ENCODE results near the gene SFTPD. TPM values are rescaled to one million over a fixed set of nuclear protein-coding genes. Genes with fewer than 3 reads are reported as not detected.

Gene SFTPD
- total RNA-seq, 4 donors from 2014 or later, result 1.7 to 2.7 (median 2.2) TPM; not detected in 1

- H3K36me3 ChIP-seq, result no peaks in the 10 kb centered on the region
- peaks cover 25% of the 10 kb centered on the region for H3K27me3 ChIP-seq
- no peaks in the 10 kb centered on the region for H3K9me3 ChIP-seq
- peak overlapping the region; percentile 46 to 57 for H3K4me3 ChIP-seq
- H3K4me1 ChIP-seq, result peaks cover 0 to 24% (median 0%) of the 10 kb centered on the region in 3 donors
- TF ChIP-seq CTCF (IDR thresholded peaks at IDR 0.05) (no peak), POLR2AphosphoS5 (IDR thresholded peaks at IDR 0.05) (peak; percentile 19), EP300 (IDR thresholded peaks at IDR 0.05) (no peak), POLR2A (IDR thresholded peaks at IDR 0.05) (peak; percentile 9 to 29)
- peak overlapping the region in 3 of 4 donors; percentile 81 to 82 (median 81) for H3K27ac ChIP-seq
- 1 to 3% methylated on average over 8 to 14 of the region's 89 CpGs for WGBS, 2 donors (ENCODE audit: low coverage in 1 of 2)
- peak; percentile 85 for ATAC-seq
These were observed 32.8 kb upstream of the SFTPD start for GRCh38 chr10:79981450-79982361.

- H3K27ac ChIP-seq, result peak overlapping the region in 1 of 4 donors; percentile 82
- H3K9me3 ChIP-seq, result peaks cover 0 to 4% (median 0%) of the 10 kb centered on the region in 3 donors
- peaks cover 17% of the 10 kb centered on the region for H3K27me3 ChIP-seq
- H3K36me3 ChIP-seq, result no peaks in the 10 kb centered on the region
- 82 to 100% methylated on average over 2 to 3 of the region's 3 CpGs for WGBS, 2 donors (ENCODE audit: low coverage in 1 of 2)
- no peak for ATAC-seq
- no peak overlapping the region for H3K4me3 ChIP-seq
- TF ChIP-seq POLR2A (IDR thresholded peaks at IDR 0.05) (no peak), CTCF (IDR thresholded peaks at IDR 0.05) (no peak), POLR2AphosphoS5 (IDR thresholded peaks at IDR 0.05) (no peak), EP300 (IDR thresholded peaks at IDR 0.05) (no peak)
- H3K4me1 ChIP-seq, result peaks cover 0 to 24% (median 0%) of the 10 kb centered on the region in 3 donors
These were observed 31.8 kb upstream of the SFTPD start for GRCh38 chr10:79980711-79981110.

- H3K4me3 ChIP-seq, result no peak overlapping the region
- peaks cover 0 to 24% (median 0%) of the 10 kb centered on the region in 3 donors for H3K4me1 ChIP-seq
- H3K27me3 ChIP-seq, result peaks cover 11% of the 10 kb centered on the region
- 83 to 84% methylated on average over 1 to 2 of the region's 2 CpGs for WGBS, 2 donors (ENCODE audit: low coverage in 1 of 2)
- H3K27ac ChIP-seq, result peak overlapping the region in 1 of 4 donors; percentile 82
- TF ChIP-seq EP300 (IDR thresholded peaks at IDR 0.05), result no peak
- TF ChIP-seq POLR2A (IDR thresholded peaks at IDR 0.05), result no peak
- no peak for TF ChIP-seq CTCF (IDR thresholded peaks at IDR 0.05)
- TF ChIP-seq POLR2AphosphoS5 (IDR thresholded peaks at IDR 0.05), result no peak
- peaks cover 0 to 4% (median 0%) of the 10 kb centered on the region in 3 donors for H3K9me3 ChIP-seq
- ATAC-seq, result no peak
- H3K36me3 ChIP-seq, result no peaks in the 10 kb centered on the region
These were observed 31.2 kb upstream of the SFTPD start for GRCh38 chr10:79979976-79980687.

- WGBS, 2 donors (ENCODE audit: low coverage in 1 of 2), result 60 to 94% methylated on average over 2 to 3 of the region's 3 CpGs
- no peak for ATAC-seq
- peaks cover 0 to 24% (median 0%) of the 10 kb centered on the region in 3 donors for H3K4me1 ChIP-seq
- H3K9me3 ChIP-seq, result peaks cover 0 to 4% (median 0%) of the 10 kb centered on the region in 3 donors
- H3K4me3 ChIP-seq, result no peak overlapping the region
- H3K36me3 ChIP-seq, result no peaks in the 10 kb centered on the region
- H3K27me3 ChIP-seq, result peaks cover 8% of the 10 kb centered on the region
- peak overlapping the region in 1 of 4 donors; percentile 82 for H3K27ac ChIP-seq
- TF ChIP-seq POLR2AphosphoS5 (IDR thresholded peaks at IDR 0.05) (no peak), CTCF (IDR thresholded peaks at IDR 0.05) (no peak), POLR2A (IDR thresholded peaks at IDR 0.05) (no peak), EP300 (IDR thresholded peaks at IDR 0.05) (no peak)
These were observed 30.5 kb upstream of the SFTPD start for GRCh38 chr10:79979310-79979975.
